GM12878 (cell line): ENCODE data around the gene PRPF40B. TPM values are rescaled to one million over a fixed set of nuclear protein-coding genes. Genes with fewer than 3 reads are reported as not detected.

ENCODE experiments used
- ATAC-seq: fragments of 200-7000 bp; cut with Tn5 transposase; 3 replicates; pipeline ENCODE4 v1.9.1; 2020; ENCODE audit warnings: mild to moderate bottlenecking, moderate library complexity
- BruUV-seq: library from RNA; stranded (reverse); fragments of 400-500 nt; replicated peaks from 2 replicates; lab custom pipeline; 2021; lab: Mats Ljungman, UMichigan
- CTCF ChIA-PET: fragments of 300-600 bp; sonication (Branson Sonifier 250); formaldehyde crosslinking; extraction: SDS; loops from one replicate; lab custom pipeline; 2021; ENCODE audit warnings: inconsistent platforms; lab: Yijun Ruan, JAX
- POLR2A ChIA-PET: fragments of 350-600 bp; formaldehyde crosslinking; extraction: SDS; loops from one replicate; lab custom pipeline; 2021; ENCODE audit warnings: inconsistent platforms; lab: Charles Lee
- RAD21 ChIA-PET: fragments of 300-600 bp; sonication (Branson Sonifier 250); formaldehyde crosslinking; loops from one replicate; lab custom pipeline; 2023; ENCODE audit warnings: antibody characterized with exemption; ENCODE audit not compliant: unreplicated experiment; lab: Charles Lee
- SMC1A ChIA-PET: fragments of 300-600 bp; sonication (Branson Sonifier 250); formaldehyde crosslinking; loops from one replicate; lab custom pipeline; 2023; ENCODE audit not compliant: unreplicated experiment, uncharacterized antibody; lab: Charles Lee
- DNase-seq: peaks from one replicate; pipeline ENCODE4 v3.0.0-alpha.2; 2011; ENCODE audit warnings: low read depth, low spot score
- FAIRE-seq: peaks from 3 replicates; lab custom pipeline; 2011; peaks lifted over from hg19 to GRCh38; lab: Jason Lieb, UNC
- H2AFZ ChIP-seq: 2 replicates; pipeline ENCODE4 v1.6.0; 2011; ENCODE audit warnings: low read depth, low read length, control low read depth; ENCODE audit not compliant: control insufficient read depth
- H3K27ac ChIP-seq: 2 replicates; pipeline ENCODE4 v1.5.1; 2011; ENCODE audit warnings: control low read depth; ENCODE audit not compliant: control insufficient read depth, insufficient read depth
- H3K27me3 ChIP-seq, 2 experiments: replicated peaks in 1 of 2; 2 replicates each; pipeline versions ENCODE4 v1.6.0 to v1.6.1; 2011; ENCODE audit warnings: low read length in 1 of 2; ENCODE audit not compliant: control insufficient read depth in 2 of 2, insufficient read depth in 2 of 2
- H3K36me3 ChIP-seq, 2 experiments: 2 replicates each; pipeline ENCODE4 v1.5.1; 2011; ENCODE audit warnings: low read length in 1 of 2; ENCODE audit not compliant: control insufficient read depth in 2 of 2, insufficient read depth in 2 of 2
- H3K4me1 ChIP-seq: 2 replicates; pipeline ENCODE4 v1.6.1; 2011; ENCODE audit warnings: mild to moderate bottlenecking, low read length, moderate library complexity, mixed read lengths; ENCODE audit not compliant: control insufficient read depth, insufficient read depth
- H3K4me2 ChIP-seq: 2 replicates; pipeline ENCODE4 v1.6.0; 2011; ENCODE audit warnings: control low read depth; ENCODE audit not compliant: control insufficient read depth, insufficient read depth
- H3K4me3 ChIP-seq: fragments of 200-600 bp; sonication (generic); 2 replicates; pipeline ENCODE4 v1.5.1; 2016
- H3K79me2 ChIP-seq: 2 replicates; pipeline ENCODE4 v1.6.0; 2011; ENCODE audit warnings: low read length; ENCODE audit not compliant: control insufficient read depth, insufficient read depth
- H3K9ac ChIP-seq: 2 replicates; pipeline ENCODE4 v1.8.0; 2011; ENCODE audit warnings: low read length, control low read depth, mixed read lengths; ENCODE audit not compliant: control insufficient read depth, insufficient read depth
- H3K9me3 ChIP-seq: replicated peaks from 3 replicates; pipeline ENCODE4 v1.5.1; 2011; ENCODE audit warnings: mild to moderate bottlenecking, low read length; ENCODE audit not compliant: control insufficient read depth, insufficient read depth
- H4K20me1 ChIP-seq: 2 replicates; pipeline ENCODE4 v1.6.0; 2011; ENCODE audit not compliant: control insufficient read depth, insufficient read depth
- CBFB ChIP-seq: IDR thresholded peaks from 2 replicates; pipeline ENCODE4 v1.6.1; 2016; ENCODE audit warnings: antibody characterized with exemption, low read depth
- CBX3 ChIP-seq: fragments of 200-600 bp; sonication (generic); IDR thresholded peaks from 2 replicates; pipeline ENCODE4 v1.6.1; 2016; ENCODE audit warnings: low read depth, borderline replicate concordance
- MTA2 ChIP-seq: fragments of 450-650 bp; IDR thresholded peaks from 2 replicates; pipeline ENCODE4 v1.6.1; 2016; ENCODE audit warnings: low read depth, mild to moderate bottlenecking, moderate library complexity
- NR2C2 ChIP-seq: IDR thresholded peaks from 2 replicates; pipeline ENCODE4 v1.6.1; 2011; ENCODE audit warnings: borderline replicate concordance, low read depth; ENCODE audit not compliant: control insufficient read depth, insufficient read length
- POLR2A ChIP-seq: IDR thresholded peaks from 2 replicates; pipeline ENCODE4 v1.6.1; 2011; ENCODE audit warnings: low read depth, mild to moderate bottlenecking, low read length
- POLR2AphosphoS5 ChIP-seq: IDR thresholded peaks from 2 replicates; pipeline ENCODE4 v1.6.1; 2011; ENCODE audit warnings: mild to moderate bottlenecking, low read length, inconsistent platforms
- RBBP5 ChIP-seq: fragments of 200-600 bp; sonication (generic); conservative IDR thresholded peaks from 2 replicates; pipeline ENCODE4 v1.6.1; 2016
- SREBF2 ChIP-seq: IDR thresholded peaks from 2 replicates; pipeline ENCODE4 v1.6.1; 2012; ENCODE audit warnings: mild to moderate bottlenecking, low read length
- TBL1XR1 ChIP-seq: IDR thresholded peaks from 2 replicates; pipeline ENCODE4 v1.6.1; 2012; ENCODE audit warnings: low read depth, low read length, improper control_type of control experiment
- ZNF24 ChIP-seq: fragments of 450-650 bp; IDR thresholded peaks from 2 replicates; pipeline ENCODE4 v1.6.1; 2017; ENCODE audit warnings: antibody characterized with exemption, mild to moderate bottlenecking
- WGBS: methylation state at CpG from one replicate; pipeline ENCODE4 v1.1.6; 2016; ENCODE audit warnings: low lambda C conversion rate; ENCODE audit not compliant: insufficient replicate concordance, insufficient coverage; ENCODE audit errors: missing lambda C conversion rate; 5-methylcytosine and 5-hydroxymethylcytosine counted together
- in situ Hi-C: fragments of 300-500 bp; cut with MboI; formaldehyde crosslinking; loops from 9 replicates; pipeline ENCODE4 v1.14.3; 2018; ENCODE audit warnings: mixed read lengths
- intact Hi-C: fragments of 100-400 bp; cut with micrococcal nuclease; formaldehyde crosslinking; loops from one replicate; pipeline ENCODE4 v1.14.2; 2022; ENCODE audit not compliant: unreplicated experiment
- polyA plus RNA-seq, 11 experiments: library from polyadenylated mRNA; depleted of rRNA in 4 of 11; unstranded in 6 of 11; stranded (reverse) in 5 of 11; fragments of >200 nt; fragmentation: Nextera tagmentation in 4 of 11; fragmentation: Illumina TruSeq in 1 of 11; extraction: Ambion mirVana in 4 of 11; extraction: Trizol in 1 of 11; gene quantifications; 1 replicate in 1 of 11; 2 replicates in 10 of 11; pipeline versions ENCODE4 v1.2.1 to v1.2.3, GENCODE V29; 2011 to 2016; ENCODE audit warnings: inconsistent platforms in 2 of 11, missing spikeins in 2 of 11, low read depth in 1 of 11
- total RNA-seq, 4 experiments: library from RNA; depleted of rRNA in 3 of 4; stranded (reverse); fragments of >200 nt in 3 of 4; fragmentation: Illumina TruSeq in 1 of 4; extraction: Trizol in 1 of 4; gene quantifications; 2 replicates each; pipeline versions ENCODE4 v1.2.1 to v1.2.3, GENCODE V29; 2013 to 2021

The PRPF40B gene
- total and polyA plus RNA-seq, 10 of the 15 experiments (the other 5 are each of a cell fraction or from before 2014, with no cell fraction given) = 0.31 to 17.9 (median 7.3) TPM

GRCh38 chr12:49631336-49631907, 8.1 kb downstream of the PRPF40B start (continued):
- TF ChIP-seq RBBP5 (no peak), ZNF24 (no peak)

GRCh38 chr12:49632401-49632800, 9.0 kb downstream of the PRPF40B start:
- no TSS peak for BruUV-seq
- in situ Hi-C loops = no loop called here

More at GRCh38 chr12:49632401-49632800, 9.0 kb downstream of the PRPF40B start:
- intact Hi-C loops = loop anchor here (10.0 kb wide), 1 partner anchor 202 kb away; no protein-coding TSS in a partner anchor
- TF ChIP-seq CBX3 = no peak
- no peak for TF ChIP-seq CBFB
- TF ChIP-seq POLR2AphosphoS5 = peak; percentile 35; the same call in 1 of the 2 replicates
- TF ChIP-seq MTA2 = no peak
- no peak for TF ChIP-seq POLR2A
- no peak for TF ChIP-seq NR2C2
- no peak for TF ChIP-seq SREBF2
- TF ChIP-seq TBL1XR1 = no peak
- Histone ChIP-seq H2AFZ (no peak overlapping the region), H3K9ac (no peak overlapping the region), H4K20me1 (no peaks in the 10 kb centered on the region), H3K27ac (no peak overlapping the region), H3K4me1 (peaks cover 3% of the 10 kb centered on the region; the same call in 1 of the 2 replicates), H3K4me3 (no peak overlapping the region), H3K4me2 (no peak overlapping the region), H3K79me2 (no peaks in the 10 kb centered on the region), H3K36me3 (no peaks in the 10 kb centered on the region; a peak in 1 of 4 replicates), H3K27me3 (no peaks in the 10 kb centered on the region), H3K9me3 (no peaks in the 10 kb centered on the region)
- SMC1A ChIA-PET = no interaction called here
- ATAC-seq (no peak), FAIRE-seq (no peak), DNase-seq (no peak)
- RAD21 ChIA-PET = no interaction called here
- CTCF ChIA-PET = interaction anchor here (1.0 to 20.4 kb wide), 4 partner anchors 9 to 109 kb away, joined by 3 to 486 read pairs (median 4); partner anchors contain the start of genes FMNL3 and TMBIM6
- WGBS = 95% methylated on average over 9 of the region's 9 CpGs
- POLR2A ChIA-PET = no interaction called here
